NCI-H1092 (cell line): Measurements from ENCODE around the gene TCF7L1.

Experiments used
- DNase-seq: peaks from one replicate; lab custom pipeline; 2025; lab: John Stamatoyannopoulos, UW

TCF7L1 gene

DNA sequence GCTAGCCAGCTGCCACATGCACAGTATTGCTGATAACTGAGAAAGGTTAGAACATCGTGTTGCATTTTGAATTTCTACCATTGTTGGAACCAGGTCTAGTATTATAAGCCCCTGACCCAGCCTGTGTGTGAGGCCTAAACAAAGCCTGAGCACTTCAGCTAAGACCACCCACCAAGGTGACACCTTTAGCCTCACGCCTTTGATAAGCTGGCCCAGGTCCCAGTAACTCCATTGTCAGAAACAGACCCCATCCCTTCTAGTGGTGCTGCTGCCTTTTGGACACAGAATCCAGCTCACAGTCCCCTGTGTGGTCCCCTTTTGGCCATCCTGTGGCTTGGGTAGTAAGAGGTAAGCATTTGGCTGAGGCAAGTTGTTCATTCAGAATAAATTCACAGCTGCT is 223.0 kb downstream of the TCF7L1 start:
- no peak for DNase-seq

DNA sequence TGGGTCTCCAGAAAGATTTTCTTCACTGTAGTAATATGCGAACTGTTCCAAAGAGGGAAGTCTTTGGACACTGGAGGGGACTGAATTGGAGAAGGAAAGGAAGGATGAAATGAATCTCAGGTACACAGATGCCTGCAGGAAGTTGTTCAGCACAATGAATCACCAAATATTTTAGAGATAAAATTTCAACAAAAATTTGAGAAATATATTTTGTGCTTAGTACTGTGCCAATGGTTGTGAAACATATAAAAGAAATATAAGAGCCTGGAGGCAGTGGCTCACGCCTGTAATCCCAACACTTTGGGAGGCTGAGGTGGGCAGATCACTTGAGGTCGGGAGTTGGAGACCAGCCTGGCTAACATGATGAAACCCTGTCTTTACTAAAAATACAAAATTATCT is 224.5 kb downstream of the TCF7L1 start:
- no peak for DNase-seq
